Spinal cord (tissue), 10 donors: ENCODE data around the gene AKAP10. TPM values are rescaled to one million over a fixed set of nuclear protein-coding genes. Genes with fewer than 3 reads are reported as not detected.
"Not testable (repeated sequence)": the region's sequence is repeated elsewhere in the genome, so short reads cannot be mapped to it uniquely, and the experiment has no call there.

Source experiments
- DNase-seq, 6 donors: peaks; one replicate each; pipeline versions ENCODE4 v3.0.0 to v3.0.0-alpha.2; 2013 to 2015; ENCODE audit warnings: low spot score in 6 of 6, low read depth in 4 of 6
- H3K27ac ChIP-seq: one replicate; pipeline ENCODE4 v1.5.1; 2013; ENCODE audit warnings: low read depth, low read length, control low read depth
- H3K27me3 ChIP-seq: one replicate; pipeline ENCODE4 v1.6.1; 2013; ENCODE audit warnings: low read length; ENCODE audit not compliant: control insufficient read depth, insufficient read depth
- H3K36me3 ChIP-seq: one replicate; pipeline ENCODE4 v1.6.1; 2013; ENCODE audit warnings: low read length; ENCODE audit not compliant: control insufficient read depth, insufficient read depth
- H3K4me1 ChIP-seq: one replicate; pipeline ENCODE4 v1.6.1; 2013; ENCODE audit warnings: low read length; ENCODE audit not compliant: control insufficient read depth, insufficient read depth
- H3K4me3 ChIP-seq: one replicate; pipeline ENCODE4 v1.5.1; 2013; ENCODE audit warnings: low read depth, low read length, control low read depth
- H3K9me3 ChIP-seq: one replicate; pipeline ENCODE4 v1.6.1; 2013; ENCODE audit warnings: low read length; ENCODE audit not compliant: control insufficient read depth, insufficient read depth
- WGBS: methylation state at CpG from one replicate; pipeline ENCODE4 v1.1.5; 2013; ENCODE audit warnings: missing lambda C conversion rate; ENCODE audit not compliant: insufficient coverage; 5-methylcytosine and 5-hydroxymethylcytosine counted together
- polyA plus RNA-seq, 2 donors: library from polyadenylated mRNA; unstranded; fragments of 120-200 nt; gene quantifications; one replicate each; pipeline ENCODE4 v1.2.1, GENCODE V29; 2013; ENCODE audit not compliant: insufficient read length in 2 of 2
- small RNA-seq: library from RNA; depleted of rRNA; stranded (forward); fragments of <200 nt; gene quantifications from one replicate; pipeline ENCODE3, GENCODE V24; 2014; ENCODE audit warnings: low replicate concordance
- total RNA-seq, 2 donors: library from RNA; depleted of rRNA in 1 of 2; stranded (reverse); fragments of 120-200 nt in 1 of 2; fragments of >200 nt in 1 of 2; gene quantifications; one replicate each; pipeline versions ENCODE4 v1.2.3 to v1.2.4, GENCODE V29; 2013 to 2014
- donor health status: healthy.

AKAP10 gene
- total and polyA plus RNA-seq, 4 donors: 24.5 to 39.3 (median 27.9) TPM

DNA sequence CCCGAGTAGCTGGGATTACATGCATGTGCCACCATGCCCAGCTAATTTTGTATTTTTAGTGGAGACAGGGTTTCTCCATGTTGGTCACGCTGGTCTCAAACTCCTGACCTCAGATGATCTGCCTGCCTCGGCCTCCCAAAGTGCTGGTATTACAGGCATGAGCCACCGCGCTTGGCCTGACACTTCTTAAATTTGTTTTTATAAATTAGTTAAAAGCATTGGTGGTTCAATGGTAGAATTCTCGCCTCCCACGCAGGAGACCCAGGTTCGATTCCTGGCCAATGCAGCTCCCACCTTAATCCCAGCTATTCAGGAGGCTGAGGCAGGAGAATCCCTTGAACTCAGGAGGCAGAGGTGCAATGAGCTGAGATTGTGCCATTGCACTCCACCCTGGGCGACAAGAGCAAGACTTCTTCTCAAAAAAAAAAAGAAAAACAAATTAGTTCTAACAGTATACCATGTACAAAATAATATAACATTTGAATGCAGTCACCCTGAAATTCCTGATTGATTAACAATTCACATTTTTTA, 116.9 kb downstream of the AKAP10 start:
- peaks cover 44% of the 10 kb centered on the region for H3K36me3 ChIP-seq
- not testable (repeated sequence) for H3K4me3 ChIP-seq, DNase-seq, H3K27me3 ChIP-seq, H3K4me1 ChIP-seq, H3K9me3 ChIP-seq, H3K27ac ChIP-seq
- 95% methylated on average over 3 of the region's 9 CpGs for WGBS

DNA sequence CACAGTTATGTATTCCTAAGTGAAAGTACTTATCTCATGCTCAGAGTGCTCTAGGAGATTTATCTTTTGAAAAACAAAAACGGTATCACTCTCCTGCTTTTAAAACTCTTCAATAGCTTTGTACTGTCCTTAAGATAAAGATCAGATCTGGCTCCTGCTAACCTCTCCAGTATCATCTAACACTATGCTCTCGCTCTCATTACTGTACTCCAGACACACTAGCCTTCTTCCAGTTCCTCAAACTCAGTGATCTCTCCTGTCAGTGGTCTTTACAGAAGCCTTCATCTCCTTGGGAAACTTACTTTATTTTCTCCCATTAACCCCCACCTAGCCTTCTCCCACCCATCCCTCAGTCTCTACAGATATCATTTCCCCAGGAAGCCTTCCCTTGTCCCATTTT, 120.0 kb downstream of the AKAP10 start:
- no peak overlapping the region for H3K4me3 ChIP-seq
- no peaks in the 10 kb centered on the region for H3K9me3 ChIP-seq
- no peaks in the 10 kb centered on the region for H3K27me3 ChIP-seq
- no peak for DNase-seq
- WGBS: 97% methylated on average over 2 of the region's 2 CpGs
- no peak overlapping the region for H3K27ac ChIP-seq
- H3K36me3 ChIP-seq: peaks cover 50% of the 10 kb centered on the region
- H3K4me1 ChIP-seq: no peaks in the 10 kb centered on the region

Small RNA genes lying within 50 kb of the gene (small RNA-seq; reads per million reads assigned to genes)
- gene AC015726.2: not detected

Other genes with a start within 250 kb of the AKAP10 start
- under 1 TPM; 0.20 to 0.39 TPM for gene ALDH3A1, start 229.5 kb downstream of the AKAP10 start, total RNA-seq
- under 1 TPM; 0.32 to 0.51 TPM for gene ALDH3A1, start 229.5 kb downstream of the AKAP10 start, polyA plus RNA-seq
- 10 to 100 TPM; 35.2 to 72.3 TPM for gene ULK2, start 109.9 kb downstream of the AKAP10 start, total RNA-seq
- 10 to 100 TPM; 52.5 to 54.4 TPM for gene ULK2, start 109.9 kb downstream of the AKAP10 start, polyA plus RNA-seq
- 10 to 100 TPM; 50.9 to 52.1 TPM for gene SPECC1, start 31.5 kb upstream of the AKAP10 start, total RNA-seq
- gene SPECC1, start 31.5 kb upstream of the AKAP10 start, polyA plus RNA-seq: 10 to 100 TPM; 45.6 to 49.0 TPM